Fibroblast of peridontal ligament (primary cell): ENCODE measurements around the gene GNB4.

Experiments used
- DNase-seq: peaks from one replicate; pipeline ENCODE4 v3.0.0-alpha.2; 2010; ENCODE audit errors: extremely low read depth

GNB4 gene

DNA sequence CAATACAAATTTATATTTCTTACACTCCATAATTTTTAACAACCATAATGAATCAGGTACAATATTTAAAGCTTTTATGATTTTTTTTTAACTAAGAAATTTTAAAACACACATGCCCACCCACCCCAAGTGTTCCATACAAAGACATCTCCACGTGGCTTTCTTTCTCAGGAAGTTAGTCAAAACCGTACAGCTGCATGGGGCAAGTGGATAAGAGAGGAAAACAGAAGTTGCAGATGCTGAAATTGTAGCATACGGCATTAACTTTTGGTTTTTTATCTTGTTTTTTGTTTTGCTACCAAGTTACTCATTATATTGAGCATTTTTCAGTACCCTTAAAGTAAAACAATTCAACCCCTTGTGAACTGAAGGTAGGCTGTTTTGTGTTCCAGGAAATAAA is 14.8 kb downstream of the GNB4 start:
- DNase-seq = no peak

DNA sequence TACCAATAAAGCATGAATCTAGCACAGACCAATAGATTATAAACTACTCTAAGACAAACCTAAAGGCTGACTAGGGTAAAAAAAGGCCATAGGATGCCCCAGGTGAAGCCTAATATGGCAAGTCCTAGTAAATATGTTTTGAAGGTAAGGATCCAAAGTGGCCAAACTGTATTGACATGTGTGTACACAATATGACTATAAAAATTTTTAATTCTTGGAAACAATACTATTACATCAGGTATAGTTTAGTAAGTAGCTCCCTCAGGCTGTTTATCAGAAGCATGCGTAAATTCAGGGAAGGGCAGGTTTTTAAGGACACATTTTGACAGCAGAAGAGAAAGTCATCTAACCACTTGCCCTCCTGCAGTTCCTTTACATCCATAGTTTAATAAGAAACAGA is 18.8 kb downstream of the GNB4 start:
- DNase-seq = no peak

DNA sequence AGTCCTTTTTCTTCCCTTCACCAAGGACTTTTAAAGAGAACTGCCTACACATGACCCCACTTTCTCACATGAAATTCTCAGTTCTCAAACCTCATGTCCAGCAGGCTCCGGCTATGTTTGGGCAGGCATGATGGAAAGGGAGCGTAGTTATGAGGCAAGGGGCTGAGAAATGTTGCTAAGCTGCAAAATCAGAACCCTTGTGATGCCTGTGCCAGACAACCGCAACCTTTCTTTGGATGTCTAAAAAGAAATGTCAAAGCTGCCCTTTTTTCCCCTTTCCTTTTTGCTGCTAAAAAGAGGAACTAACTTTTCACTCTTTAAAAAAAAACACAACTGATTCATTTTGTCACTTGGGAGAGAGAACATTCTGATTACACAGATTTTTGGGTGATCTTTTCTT is 19.2 kb downstream of the GNB4 start:
- peak; percentile 21 for DNase-seq

DNA sequence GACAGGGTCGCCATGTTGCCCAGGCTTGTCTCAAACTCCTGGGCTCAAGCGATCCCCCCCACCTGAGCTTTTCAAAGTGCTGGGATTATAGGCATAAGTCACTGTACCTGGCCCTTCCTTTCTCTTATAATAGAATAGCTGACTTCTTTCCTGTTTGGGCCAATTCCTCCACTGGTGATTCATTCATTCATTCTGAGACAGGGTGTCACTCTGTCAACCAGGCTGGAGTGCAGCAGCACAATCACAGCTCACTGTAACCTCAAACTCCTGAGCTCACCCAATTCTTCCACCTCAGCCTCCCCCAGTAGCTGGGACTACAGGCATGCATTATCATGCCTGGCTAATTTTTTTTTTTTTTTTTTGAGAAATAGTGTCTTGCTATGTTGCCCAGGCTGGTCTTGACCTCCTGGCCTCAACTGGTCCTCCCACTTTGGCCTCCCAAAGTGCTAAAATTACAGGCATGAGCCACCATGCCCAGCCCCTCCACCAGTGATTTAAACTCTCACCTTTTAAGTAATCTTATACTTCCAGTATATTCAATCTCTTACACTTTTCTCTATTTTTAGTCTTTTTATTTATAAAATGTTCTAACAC is 20.9 kb downstream of the GNB4 start:
- no peak for DNase-seq

DNA sequence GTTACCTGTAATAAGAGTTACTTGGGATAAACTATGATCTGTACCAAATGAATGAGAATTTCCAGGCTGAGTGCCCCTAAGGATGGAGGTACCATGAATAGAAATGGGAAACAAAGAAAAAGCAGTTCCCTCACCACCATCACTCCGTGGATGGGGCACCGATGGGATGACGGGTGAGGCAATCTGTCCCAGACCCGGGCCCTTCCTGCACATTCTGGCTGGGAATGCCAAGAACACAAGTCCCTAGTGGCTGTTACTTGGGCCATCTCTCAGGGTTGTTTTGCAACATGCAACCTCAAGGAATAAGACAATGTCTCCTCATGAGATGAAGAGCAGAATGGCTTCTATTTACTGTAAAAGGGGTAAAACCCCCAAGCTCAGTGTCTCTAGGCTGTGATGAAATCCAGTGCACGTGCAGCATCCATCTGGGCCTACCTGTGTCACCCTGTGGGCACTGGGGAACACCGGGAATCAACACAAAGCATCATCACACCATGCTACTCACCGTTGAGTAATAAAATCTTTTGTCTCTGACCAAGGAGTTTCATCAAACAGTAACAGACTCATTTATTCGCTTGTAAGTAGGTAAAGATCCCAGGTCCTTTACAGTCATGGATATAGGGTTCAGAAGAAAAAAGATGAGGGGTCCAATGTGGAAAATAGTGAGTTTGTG is 22.3 kb downstream of the GNB4 start:
- DNase-seq = no peak

DNA sequence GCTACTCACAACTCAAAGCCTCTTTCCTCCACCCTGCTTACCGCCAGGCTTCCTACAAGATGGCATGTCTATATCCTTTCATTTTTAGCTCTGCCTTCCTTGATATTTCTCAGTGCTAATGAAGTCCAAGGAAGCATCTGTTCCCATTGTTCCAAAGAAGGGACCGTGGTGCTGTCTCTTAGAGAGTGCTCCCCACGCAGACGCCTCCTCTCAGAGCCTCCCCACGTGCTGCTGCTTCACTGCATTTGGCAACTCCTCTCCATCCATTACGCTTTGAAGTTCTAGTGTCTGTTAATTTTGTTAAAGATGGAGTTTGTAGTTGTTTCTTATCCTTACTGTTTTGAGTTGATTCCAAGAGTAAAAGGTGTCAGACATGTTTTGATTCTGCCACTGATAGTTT is 26.2 kb downstream of the GNB4 start:
- DNase-seq = no peak

DNA sequence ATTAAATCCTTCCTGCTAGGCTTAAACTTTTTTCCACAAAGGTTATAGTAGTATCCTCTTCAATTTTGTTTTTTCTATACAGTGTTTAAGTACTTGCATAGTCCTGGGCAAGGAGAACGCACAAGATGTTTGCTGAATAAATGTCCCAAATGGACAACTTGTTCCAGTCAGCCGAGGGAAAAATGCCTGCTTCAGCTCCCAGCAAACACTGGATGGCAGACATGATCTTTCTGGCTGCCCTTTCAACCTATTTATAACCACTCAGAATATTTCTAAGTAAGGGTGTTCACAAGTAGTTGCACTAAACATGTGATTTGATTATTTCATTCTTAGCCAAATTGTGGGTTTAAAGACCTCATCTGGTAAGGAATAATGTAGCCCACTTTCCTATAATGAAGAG is 29.8 kb downstream of the GNB4 start:
- DNase-seq = peak; percentile 73

DNA sequence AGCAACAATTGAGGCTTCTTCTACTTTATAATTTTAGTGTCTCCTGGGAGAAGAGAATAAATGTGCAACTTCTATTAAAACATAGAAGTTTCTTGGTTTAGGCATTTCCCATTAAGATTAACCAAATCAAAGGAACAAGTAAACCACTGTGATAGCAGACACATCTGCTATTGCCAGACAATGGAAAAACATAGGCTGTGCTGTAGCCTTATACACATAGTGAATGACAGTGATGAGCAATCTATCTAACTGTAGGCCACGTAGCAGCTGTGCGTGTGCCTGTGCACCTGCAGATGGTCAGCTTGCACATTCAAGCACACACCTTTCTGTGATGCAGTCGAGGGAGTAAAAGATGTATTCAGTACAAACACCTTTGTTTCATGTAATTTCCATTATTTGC is 32.7 kb downstream of the GNB4 start:
- no peak for DNase-seq

DNA sequence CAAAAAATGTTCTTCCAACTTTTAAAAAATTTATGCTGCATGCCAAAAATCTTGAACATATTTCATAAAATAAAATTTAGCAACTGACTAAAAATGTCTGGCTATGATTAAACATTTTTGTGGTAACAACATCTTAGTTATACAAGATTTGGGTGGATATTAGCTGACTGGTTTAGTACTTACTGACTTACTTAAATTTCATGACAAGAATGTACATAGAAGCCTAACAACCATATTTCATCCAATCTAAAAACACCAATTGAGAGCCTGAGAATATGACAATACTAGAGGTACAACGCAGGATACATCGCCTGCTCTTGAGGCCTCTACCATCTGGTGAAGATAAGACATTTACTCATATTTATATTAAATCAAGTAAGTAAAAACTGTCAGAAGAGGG is 34.6 kb downstream of the GNB4 start:
- DNase-seq = peak; percentile 82

DNA sequence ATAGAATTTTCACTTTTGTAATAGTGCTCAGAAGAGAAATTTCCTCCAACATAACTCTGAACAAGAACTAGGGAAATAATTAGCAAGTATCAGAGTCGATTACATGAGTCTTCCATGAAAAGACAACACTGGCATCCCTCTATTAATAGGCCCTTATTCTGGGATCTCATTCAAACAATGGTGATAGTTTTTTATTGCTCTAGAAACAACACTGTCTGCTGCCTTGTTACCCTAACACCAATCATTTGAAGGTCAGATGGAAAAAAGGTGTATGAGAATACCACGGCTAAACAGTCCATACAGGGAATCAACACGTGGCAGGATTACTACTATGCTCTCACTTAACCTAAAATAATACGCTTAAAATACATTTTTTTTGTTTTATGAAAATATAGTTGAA is 35.9 kb downstream of the GNB4 start:
- no peak for DNase-seq

DNA sequence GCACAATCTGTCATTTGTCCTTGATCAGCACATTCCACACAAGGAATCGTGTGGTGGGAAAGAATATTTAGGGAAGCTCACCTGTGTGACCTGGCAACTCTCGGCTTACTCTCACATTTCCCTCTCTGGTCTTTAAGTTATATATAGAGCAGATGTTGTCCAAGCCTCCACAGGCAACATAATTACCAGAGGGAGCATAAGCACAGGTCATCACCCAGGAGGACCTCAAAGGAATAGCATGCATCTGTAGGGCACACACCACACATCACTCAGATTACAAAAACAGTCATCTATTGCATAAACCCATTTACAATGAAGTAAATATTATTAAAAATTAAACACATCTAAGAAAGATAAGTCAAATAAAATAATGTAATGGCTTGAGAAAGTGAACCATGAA is 36.5 kb downstream of the GNB4 start:
- DNase-seq = no peak

DNA sequence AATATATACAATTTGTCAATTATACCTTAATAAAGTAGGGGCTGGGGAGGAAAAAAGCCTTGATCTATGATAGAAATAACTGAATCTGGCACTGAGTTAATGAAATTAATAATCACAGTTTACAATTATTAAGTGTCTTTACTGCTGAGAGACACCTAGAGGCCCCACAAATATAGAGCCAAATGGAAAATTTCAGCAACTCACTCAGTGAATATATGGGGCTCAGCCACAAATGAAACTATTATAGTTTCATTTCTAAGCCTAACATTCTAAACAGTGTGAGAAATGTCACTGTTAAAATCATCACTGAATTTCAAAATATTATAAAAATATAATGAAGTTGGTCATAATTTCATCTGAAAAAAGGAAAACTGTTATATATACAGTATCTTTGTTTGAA is 40.3 kb downstream of the GNB4 start:
- DNase-seq = no peak

DNA sequence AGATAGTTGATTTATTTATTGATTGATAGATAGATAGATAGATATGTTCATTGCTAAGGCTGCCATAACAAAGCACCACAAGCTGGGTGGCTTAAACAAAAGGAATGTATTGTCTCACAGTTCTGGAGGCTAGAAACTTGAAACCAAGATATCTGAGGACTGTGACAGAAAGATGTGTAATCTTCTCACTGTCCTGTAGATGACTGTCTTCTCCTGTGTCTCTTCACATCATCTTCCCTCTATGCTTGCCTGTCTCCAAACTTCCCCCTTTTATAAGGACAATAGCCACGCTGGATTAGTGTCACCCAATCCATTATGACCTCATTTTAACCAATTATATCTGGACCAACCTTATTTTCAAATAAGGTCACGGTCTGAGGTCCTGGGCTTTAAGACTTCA is 40.9 kb downstream of the GNB4 start:
- DNase-seq = peak; percentile 26

DNA sequence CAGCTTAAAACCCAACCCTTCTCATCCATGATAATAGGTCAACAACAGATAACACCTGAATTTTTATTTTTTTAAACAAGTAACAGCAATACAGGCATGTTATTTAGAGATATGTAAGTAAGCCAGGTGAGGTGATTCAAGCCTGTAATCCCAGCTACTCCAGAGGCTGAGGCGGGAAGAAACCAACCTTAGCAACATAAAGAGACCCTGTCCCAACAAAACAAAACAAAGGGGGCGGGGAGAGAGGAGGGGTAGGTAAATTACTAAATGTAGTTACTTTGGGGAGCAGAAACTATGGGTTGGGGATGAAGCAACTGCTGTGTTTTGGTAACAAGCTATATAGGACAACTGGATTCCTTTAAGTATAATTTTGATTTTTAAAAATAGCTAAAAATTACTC is 47.0 kb downstream of the GNB4 start:
- no peak for DNase-seq

DNA sequence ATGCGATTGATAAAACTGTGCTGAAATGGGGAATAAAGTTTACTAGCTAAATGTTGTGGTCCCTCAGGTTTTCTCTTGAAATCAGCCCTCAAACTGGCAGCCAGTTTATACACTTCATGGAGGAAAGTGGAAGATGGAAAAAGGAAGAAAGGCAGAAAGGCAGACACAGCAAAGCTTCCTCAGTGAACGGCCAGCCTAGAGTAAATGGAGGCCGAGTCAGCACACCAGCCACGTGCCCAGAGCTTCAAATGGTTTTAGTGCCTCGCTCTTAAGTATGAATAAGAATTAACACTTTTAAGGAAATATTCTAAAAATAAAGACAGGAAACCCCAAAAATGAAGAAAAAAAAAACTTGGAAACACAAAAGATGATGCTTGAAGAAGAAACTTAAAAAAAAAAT is 48.3 kb downstream of the GNB4 start:
- no peak for DNase-seq

DNA sequence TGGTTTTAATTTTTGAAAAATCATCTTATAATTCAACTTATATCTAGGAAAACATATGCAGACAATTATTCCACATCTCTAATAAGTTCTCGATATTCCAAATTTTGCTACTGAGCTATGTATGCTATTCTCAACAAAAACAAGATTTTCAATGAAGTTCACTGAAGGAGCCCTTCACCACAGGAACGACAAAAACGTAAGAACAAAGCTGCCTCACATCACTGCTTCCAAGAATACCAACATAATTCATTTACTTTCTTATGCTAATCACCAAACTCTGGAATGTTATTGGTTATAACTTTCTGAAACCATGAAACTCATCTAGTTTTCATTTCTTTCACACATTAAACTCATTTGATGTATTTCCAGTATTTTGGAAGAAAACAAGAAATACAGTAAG is 49.7 kb downstream of the GNB4 start:
- DNase-seq = peak; percentile 12

DNA sequence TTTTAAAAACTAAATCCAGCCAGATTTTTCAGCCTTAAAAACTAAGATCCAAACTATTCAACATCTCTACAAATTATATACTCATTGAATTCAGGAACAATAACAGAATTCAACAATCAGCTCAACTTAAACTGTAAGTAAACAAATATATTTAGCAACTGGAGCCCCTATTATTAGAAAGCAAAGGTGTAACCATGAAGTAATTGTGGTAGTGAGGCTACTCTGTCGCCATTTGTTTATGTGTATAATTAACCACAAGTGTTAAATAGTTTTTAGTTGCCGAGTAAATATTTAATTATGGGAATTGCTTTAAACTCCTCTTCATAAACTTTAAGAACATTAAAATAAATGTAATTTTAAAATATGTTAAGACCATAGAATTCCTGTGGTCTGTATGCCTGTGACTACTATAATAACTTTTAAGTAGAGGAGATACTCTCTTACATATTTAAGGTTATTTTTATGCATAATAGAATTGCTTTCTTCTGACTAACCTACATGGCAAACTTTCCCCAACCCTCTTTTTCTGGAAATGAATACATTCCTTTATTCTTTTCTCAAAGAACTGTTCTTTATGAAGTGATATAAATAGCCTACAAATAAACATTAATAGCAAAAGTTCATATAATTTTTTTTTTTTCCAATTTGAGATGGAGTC is 52.6 kb downstream of the GNB4 start:
- peak; percentile 53 for DNase-seq

DNA sequence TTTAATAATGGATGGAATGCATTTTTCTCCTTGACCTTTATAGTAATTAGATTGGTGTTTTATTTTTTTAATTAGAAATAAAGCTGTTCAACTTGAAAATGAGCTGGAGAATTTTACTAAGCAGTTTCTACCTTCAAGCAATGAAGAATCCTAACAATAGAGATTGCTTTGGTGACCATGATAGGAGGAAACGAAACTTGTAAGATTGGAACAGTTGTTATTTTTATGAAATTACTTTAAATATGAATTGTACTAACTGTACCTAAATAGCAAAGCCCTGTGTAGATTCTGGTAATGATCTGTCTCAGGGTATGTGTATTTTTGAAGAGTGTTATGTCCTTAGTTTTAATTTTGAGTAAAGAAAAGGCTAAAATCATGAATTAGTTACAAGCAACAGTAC is 59.4 kb downstream of the GNB4 start:
- no peak for DNase-seq

DNA sequence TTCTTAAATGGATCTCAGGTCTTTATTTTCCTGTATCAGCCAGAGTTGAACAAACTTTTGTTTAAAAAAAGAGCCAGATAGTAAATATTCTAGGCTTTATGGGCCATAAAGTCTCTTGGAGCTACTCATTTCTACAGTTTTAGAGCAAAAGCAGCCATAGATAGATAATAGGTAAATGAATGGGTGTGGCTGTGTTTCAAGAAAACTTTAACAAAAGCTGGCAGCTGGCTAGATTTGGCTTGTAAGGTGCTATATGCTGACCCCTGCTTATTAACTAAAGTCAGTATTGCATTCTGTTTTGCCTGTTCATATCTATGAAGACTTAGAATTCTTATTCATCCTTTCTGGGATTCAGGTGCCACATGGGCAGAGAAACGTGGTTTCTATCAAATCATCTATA is 74.8 kb downstream of the GNB4 start:
- no peak for DNase-seq

DNA sequence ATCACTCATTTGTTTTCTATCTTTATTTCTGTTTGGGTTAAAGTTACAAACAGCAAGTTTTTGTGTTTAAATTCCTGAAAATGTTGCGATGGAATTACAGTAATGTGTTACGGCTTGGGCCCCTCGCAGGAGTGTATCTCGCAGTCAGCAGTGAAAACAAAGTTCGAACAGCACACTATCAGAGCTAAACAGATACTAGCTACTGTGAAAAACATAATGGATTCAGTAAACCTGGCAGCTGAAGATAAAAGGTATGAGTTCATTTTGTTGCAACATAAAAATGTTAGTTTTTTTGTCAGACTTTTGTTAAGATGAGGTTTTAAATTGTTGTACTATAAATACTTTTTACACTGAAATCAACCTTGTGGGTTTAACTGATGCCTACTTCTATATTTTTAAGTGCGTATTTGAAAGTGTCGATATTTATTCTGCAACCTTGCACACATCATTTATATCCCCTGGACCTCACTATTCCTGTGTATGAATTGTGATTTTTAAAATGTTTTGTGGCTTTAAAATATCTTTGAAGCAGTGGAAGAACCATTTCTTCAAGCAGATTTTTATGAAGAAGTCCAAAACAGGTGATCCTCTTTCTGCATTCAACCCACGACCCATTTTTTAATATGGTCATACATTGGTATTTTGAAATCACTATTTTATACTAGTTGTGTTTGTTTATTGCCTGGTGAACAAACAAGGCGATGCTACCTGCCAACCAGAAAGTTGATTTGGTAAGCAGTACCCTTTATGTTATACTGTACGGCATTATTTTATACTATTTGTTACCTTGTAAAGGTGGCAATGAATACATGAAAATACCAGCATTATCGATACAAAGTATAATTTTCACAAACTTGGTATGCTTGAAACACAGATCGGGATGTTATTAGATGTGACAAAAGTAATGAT is 75.9 kb downstream of the GNB4 start:
- DNase-seq = no peak

DNA sequence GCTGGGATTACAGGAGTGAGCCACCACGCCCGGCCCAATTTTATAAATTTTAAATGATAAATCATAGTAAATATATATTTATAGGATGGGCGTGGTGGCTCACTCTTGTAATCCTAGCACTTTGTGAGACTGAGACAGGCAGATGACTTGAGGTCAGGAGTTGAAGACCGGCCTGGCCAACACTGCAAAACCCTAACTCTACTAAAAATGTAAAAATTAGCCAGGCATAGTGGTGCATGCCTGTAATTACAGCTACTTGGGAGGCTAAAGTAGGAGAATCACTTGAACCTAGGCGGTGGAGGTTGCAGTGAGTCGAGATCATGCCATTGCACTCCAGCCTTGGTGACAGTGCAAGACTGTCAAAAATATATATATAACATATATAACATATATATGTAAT is 77.3 kb downstream of the GNB4 start:
- no peak for DNase-seq

DNA sequence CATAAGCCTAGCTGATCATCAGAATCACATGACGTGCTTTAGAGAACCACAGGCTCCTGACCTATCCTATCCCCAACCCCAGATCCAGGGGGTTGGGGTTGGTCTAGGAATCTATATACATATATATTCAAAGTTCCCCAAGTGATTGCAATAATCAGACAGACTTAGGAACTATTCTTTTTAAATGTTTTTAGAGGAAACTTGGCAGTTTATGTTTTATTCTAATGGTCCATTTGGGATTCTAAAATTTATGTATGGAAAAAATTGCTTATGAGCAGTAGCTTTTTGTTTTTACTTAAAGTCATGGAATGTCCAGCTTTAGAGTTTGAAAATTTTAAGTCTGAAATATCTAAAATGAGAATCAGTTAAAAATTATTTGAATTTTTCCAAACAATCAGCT is 81.6 kb downstream of the GNB4 start:
- DNase-seq = no peak

DNA sequence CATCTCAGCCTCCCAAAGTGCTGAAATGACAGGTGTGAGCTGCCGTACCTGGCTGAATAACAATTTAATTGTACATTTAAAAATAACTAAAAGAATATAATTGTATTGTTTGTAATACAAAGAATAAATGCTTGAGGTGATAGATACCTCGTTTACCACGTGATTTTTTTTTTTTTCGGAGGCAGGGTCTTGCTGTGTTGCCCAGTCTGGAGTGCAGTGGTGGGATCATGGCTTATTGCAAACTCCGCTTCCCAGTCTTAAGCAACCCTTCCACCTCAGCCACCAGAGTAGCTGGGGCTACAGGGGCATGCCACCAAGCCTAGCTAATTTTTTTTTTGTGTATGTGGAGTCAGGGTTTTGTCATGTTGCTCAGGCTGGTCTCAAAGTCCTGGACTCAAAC is 87.9 kb downstream of the GNB4 start:
- DNase-seq = no peak
